Spleen (tissue), 7 donors: ENCODE measurements around the gene GLIS1.

Experiments used
- POLR2AphosphoS5 ChIP-seq, 3 donors: sonication (generic); formaldehyde crosslinking; IDR thresholded peaks; one replicate each; pipeline ENCODE4 v1.5.1; 2017; ENCODE audit warnings: antibody characterized with exemption in 3 of 3
- TF ChIP-seq, protein P1 (sequence below), 11 experiments: fragments of 200-600 bp in 7 of 11; fragments of 450-650 bp in 4 of 11; sonication (generic) in 4 of 11; IDR thresholded peaks in 8 of 11; conservative IDR thresholded peaks in 3 of 11; 1 replicate in 7 of 11; 2 replicates in 4 of 11; pipeline versions ENCODE4 v1.4.0 to v1.8.0; 2016 to 2021; ENCODE audit warnings: antibody characterized with exemption in 11 of 11, inconsistent platforms in 4 of 11, mild to moderate bottlenecking in 1 of 11
- donor health status: DM: no; HTN: no; CAD: no; lungs with moderate emphysema.
- donor health status: DM: no; HTN: no; CAD: no.
- donor health status: DM: no; HTN: no; CAD: no.

DNA sequence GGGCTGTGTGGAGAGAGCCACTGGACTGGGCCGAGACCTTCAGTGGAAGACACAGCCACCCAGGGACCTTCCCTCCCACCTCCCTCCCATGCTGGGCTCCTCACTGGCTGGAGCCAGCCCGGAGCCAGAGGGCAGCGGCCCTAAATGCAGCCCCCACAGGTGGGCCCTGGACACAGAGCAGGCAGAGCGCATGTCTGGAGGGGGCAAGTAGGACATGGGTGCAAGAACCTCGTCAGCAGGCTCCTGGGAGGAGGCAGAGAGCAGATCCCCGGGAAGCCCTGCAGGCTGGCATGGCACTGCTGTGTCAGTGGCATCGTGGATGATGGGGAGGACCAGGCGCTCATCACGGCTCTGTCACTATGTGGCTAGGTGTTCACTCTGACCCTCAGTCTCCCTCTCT is 234.1 kb downstream of the GLIS1 start:
- TF ChIP-seq, protein P1, sequence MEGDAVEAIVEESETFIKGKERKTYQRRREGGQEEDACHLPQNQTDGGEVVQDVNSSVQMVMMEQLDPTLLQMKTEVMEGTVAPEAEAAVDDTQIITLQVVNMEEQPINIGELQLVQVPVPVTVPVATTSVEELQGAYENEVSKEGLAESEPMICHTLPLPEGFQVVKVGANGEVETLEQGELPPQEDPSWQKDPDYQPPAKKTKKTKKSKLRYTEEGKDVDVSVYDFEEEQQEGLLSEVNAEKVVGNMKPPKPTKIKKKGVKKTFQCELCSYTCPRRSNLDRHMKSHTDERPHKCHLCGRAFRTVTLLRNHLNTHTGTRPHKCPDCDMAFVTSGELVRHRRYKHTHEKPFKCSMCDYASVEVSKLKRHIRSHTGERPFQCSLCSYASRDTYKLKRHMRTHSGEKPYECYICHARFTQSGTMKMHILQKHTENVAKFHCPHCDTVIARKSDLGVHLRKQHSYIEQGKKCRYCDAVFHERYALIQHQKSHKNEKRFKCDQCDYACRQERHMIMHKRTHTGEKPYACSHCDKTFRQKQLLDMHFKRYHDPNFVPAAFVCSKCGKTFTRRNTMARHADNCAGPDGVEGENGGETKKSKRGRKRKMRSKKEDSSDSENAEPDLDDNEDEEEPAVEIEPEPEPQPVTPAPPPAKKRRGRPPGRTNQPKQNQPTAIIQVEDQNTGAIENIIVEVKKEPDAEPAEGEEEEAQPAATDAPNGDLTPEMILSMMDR (IDR thresholded peaks at IDR 0.05 in 8 of 11, conservative IDR thresholded peaks at IDR 0.05 in 3 of 11): no peak
- no peak for TF ChIP-seq POLR2AphosphoS5 (IDR thresholded peaks at IDR 0.05)
